Activated CD8-positive, alpha-beta memory T cell treated with anti-CD3 and anti-CD28 coated beads, Interleukin-2, amount 50 U/mL, for 24 hours (primary cell): ENCODE results near the gene SPATA45.

Experiments used
- DNase-seq: peaks from one replicate; pipeline ENCODE4 v3.0.0-alpha.2; 2020; ENCODE audit errors: extremely low read depth

SPATA45 gene

DNA sequence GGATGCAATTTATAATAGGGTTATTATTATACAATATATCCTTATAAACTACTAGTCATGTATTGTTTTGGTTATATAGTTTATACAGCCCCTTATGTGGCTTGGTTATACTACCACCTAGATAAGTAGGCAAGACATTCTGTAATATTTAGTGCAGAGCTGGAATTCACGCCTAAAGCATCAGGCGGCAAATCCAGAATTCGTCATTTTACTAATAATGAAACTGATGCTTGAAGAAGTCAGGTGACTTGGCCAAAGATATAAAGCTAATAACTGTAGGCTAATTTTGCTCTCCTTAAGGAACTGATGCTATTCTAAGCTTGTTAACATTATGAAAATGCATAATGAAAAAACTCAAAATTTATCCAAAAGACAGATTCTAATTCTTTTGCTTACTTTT, 66.7 kb downstream of the SPATA45 start:
- DNase-seq: no peak
